GM18505 (cell line): ENCODE data around the gene CFAP70.

Experiments used
- ATAC-seq: cut with Tn5 transposase; IDR thresholded peaks from one replicate; pipeline ENCODE4 v1.9.1; 2021; ENCODE audit not compliant: unreplicated experiment
- POLR2A ChIP-seq: IDR thresholded peaks from 4 replicates; pipeline ENCODE4 v1.6.1; 2011; ENCODE audit warnings: borderline replicate concordance; ENCODE audit not compliant: insufficient read depth, insufficient read length; ENCODE audit errors: extremely low read depth

CFAP70 gene

DNA sequence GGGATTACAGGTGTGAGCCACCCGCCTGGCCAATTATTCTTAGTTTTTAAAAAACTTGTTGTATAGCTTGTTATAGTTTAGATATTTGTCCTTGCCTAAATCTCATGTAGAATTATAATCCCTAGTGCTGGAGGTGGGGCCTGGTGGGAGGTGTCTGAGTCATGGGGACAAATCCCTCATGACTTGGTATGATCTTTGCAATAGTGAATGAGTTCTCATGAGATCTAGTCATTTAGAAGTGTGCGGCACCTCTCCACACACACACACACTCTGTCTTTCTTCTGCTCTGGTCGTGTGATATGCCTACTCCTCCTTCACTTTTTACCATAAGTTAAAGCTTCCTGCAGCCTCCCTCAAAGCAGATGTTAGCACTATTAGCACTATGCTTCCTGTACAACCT is 153.6 kb downstream of the CFAP70 start:
- TF ChIP-seq POLR2A: no peak
- no peak for ATAC-seq
